Pancreas (tissue), 10 donors: ENCODE measurements around the gene SGCD. TPM values are rescaled to one million over a fixed set of nuclear protein-coding genes. Genes with fewer than 3 reads are reported as not detected.

ENCODE experiments used
- ATAC-seq, 4 donors: fragments of 200-7000 bp; cut with Tn5 transposase; one replicate each; pipeline versions ENCODE4 v1.8.0 to v1.9.1; 2020; ENCODE audit warnings: mild to moderate bottlenecking in 4 of 4, moderate library complexity in 4 of 4
- DNase-seq, 6 donors: peaks; one replicate each; pipeline ENCODE4 v3.0.0-alpha.2; 2020
- FAIRE-seq: peaks from 2 replicates; lab custom pipeline; 2012; peaks lifted over from hg19 to GRCh38; lab: Jason Lieb, UNC
- H3K27ac ChIP-seq, 4 donors: fragments of 200-600 bp; sonication (generic); 1 replicate in 3 of 4; 2 replicates in 1 of 4; pipeline versions ENCODE4 v1.5.0 to v1.8.0; 2020
- H3K27me3 ChIP-seq, 4 donors: fragments of 200-600 bp; one replicate each; pipeline ENCODE4 v1.8.0; 2021
- H3K36me3 ChIP-seq, 3 donors: fragments of 200-600 bp; sonication (generic) in 1 of 3; one replicate each; pipeline versions ENCODE4 v1.5.0 to v1.8.0; 2020 to 2021
- H3K4me1 ChIP-seq, 3 donors: fragments of 200-600 bp; one replicate each; pipeline ENCODE4 v1.8.0; 2021
- H3K4me3 ChIP-seq, 4 donors: fragments of 200-600 bp; sonication (generic) in 2 of 4; one replicate each; pipeline versions ENCODE4 v1.5.0 to v1.8.0; 2020 to 2021
- H3K9me3 ChIP-seq, 4 donors: fragments of 200-600 bp; one replicate each; pipeline ENCODE4 v1.8.0; 2021
- WGBS, 2 donors: extraction: QIAGEN DNeasy Blood & Tissue Kit; methylation state at CpG; one replicate each; pipeline ENCODE4 v1.1.7; 2013; 5-methylcytosine and 5-hydroxymethylcytosine counted together
- intact Hi-C, 3 donors: fragments of 100-400 bp; cut with DNase I; formaldehyde crosslinking; loops; one replicate each; pipeline versions ENCODE4 v1.11.1 to v1.14.2; 2022
- polyA plus RNA-seq, 2 donors: library from polyadenylated mRNA; stranded (reverse); fragments of 200-250 nt; gene quantifications; one replicate each; pipeline ENCODE4 v1.2.3, GENCODE V29; 2013
- total RNA-seq, 6 donors: library from RNA; stranded (reverse); fragmentation: NEBNext Ultra II Directional in 4 of 6; extraction: Animal tissue kit (Norgen Biotek cat#: 25700) in 4 of 6; gene quantifications; one replicate each; pipeline versions ENCODE4 v1.2.1 to v1.2.4, GENCODE V29; 2021 to 2023
- TF ChIP-seq, protein P1 (sequence below), 4 donors: fragments of 200-600 bp; sonication (generic) in 3 of 4; IDR thresholded peaks; one replicate each; pipeline versions ENCODE4 v1.5.0 to v1.8.0; 2021; ENCODE audit warnings: antibody characterized with exemption in 4 of 4
- donor health status: healthy with polysubstance abuse.
- donor health status: DM: no; HTN: no; CAD: no; lungs with moderate emphysema.
- donor health status: DM: no; HTN: no; CAD: no.
- donor health status: control.
- donor health status: control.
- donor health status: Bipolar disorder and iron deficiency.
- donor health status: DM: yes; HTN: yes; CAD: no.
- donor health status: DM: no; HTN: no; CAD: no.
- donor health status: DM: no; HTN: no; CAD: no.
- donor health status: DM: yes; HTN: yes; CAD: no.

The SGCD gene
- total and polyA plus RNA-seq, 8 donors: 0.11 to 1.9 (median 0.35) TPM

DNA sequence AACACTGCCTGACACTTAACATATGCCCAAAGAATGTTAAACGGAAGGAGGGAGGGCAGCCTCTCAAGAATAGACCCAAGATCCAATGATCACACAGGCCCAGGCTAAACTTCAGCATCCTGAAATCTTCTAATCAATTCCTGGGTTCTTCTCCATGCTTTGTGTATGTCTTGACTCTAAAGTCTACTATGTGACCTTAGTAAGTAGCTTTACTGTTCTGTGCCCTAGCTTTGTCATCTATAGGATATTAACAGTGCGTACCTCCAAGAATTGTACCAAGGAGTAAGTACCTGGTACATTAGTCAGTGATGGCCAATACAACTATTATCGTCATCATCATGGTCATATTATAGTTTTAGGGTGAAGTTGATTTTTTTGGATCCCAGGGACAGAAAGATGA, 96.6 kb downstream of the SGCD start:
- H3K36me3 ChIP-seq: no peaks in the 10 kb centered on the region
- ATAC-seq (no peak), DNase-seq (no peak), FAIRE-seq (no peak)
- H3K27ac ChIP-seq: no peak overlapping the region
- 46 to 54% methylated on average over 3 of the region's 3 CpGs for WGBS, 2 donors
- intact Hi-C loops: no loop called here
- no peaks in the 10 kb centered on the region for H3K9me3 ChIP-seq
- no peaks in the 10 kb centered on the region for H3K4me1 ChIP-seq
- TF ChIP-seq, protein P1, sequence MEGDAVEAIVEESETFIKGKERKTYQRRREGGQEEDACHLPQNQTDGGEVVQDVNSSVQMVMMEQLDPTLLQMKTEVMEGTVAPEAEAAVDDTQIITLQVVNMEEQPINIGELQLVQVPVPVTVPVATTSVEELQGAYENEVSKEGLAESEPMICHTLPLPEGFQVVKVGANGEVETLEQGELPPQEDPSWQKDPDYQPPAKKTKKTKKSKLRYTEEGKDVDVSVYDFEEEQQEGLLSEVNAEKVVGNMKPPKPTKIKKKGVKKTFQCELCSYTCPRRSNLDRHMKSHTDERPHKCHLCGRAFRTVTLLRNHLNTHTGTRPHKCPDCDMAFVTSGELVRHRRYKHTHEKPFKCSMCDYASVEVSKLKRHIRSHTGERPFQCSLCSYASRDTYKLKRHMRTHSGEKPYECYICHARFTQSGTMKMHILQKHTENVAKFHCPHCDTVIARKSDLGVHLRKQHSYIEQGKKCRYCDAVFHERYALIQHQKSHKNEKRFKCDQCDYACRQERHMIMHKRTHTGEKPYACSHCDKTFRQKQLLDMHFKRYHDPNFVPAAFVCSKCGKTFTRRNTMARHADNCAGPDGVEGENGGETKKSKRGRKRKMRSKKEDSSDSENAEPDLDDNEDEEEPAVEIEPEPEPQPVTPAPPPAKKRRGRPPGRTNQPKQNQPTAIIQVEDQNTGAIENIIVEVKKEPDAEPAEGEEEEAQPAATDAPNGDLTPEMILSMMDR (IDR thresholded peaks at IDR 0.05): no peak
- H3K4me3 ChIP-seq: no peak overlapping the region
- no peaks in the 10 kb centered on the region for H3K27me3 ChIP-seq

- Histone ChIP-seq H3K27me3 (no peaks in the 10 kb centered on the region), H3K9me3 (no peaks in the 10 kb centered on the region), H3K4me1 (no peaks in the 10 kb centered on the region), H3K27ac (no peak overlapping the region), H3K36me3 (no peaks in the 10 kb centered on the region), H3K4me3 (no peak overlapping the region)
- intact Hi-C loops: no loop called here
- no peak for FAIRE-seq
- 71 to 84% methylated on average over 4 of the region's 4 CpGs for WGBS, 2 donors
- ATAC-seq: no peak
- no peak for DNase-seq
- TF ChIP-seq, protein P1 (IDR thresholded peaks at IDR 0.05): no peak
These were observed 100.4 kb downstream of the SGCD start for GRCh38 chr5:156427315-156427714.

- ATAC-seq: no peak
- no peaks in the 10 kb centered on the region for H3K9me3 ChIP-seq
- no peak overlapping the region for H3K27ac ChIP-seq
- intact Hi-C loops: no loop called here
- FAIRE-seq: no peak
- no peaks in the 10 kb centered on the region for H3K36me3 ChIP-seq
- H3K4me3 ChIP-seq: no peak overlapping the region
- H3K27me3 ChIP-seq: no peaks in the 10 kb centered on the region
- TF ChIP-seq, protein P1 (IDR thresholded peaks at IDR 0.05): no peak
- no peaks in the 10 kb centered on the region for H3K4me1 ChIP-seq
- 77 to 88% methylated on average over 9 of the region's 9 CpGs for WGBS, 2 donors
- no peak for DNase-seq
These were observed 105.2 kb downstream of the SGCD start for GRCh38 chr5:156431956-156432829.

DNA sequence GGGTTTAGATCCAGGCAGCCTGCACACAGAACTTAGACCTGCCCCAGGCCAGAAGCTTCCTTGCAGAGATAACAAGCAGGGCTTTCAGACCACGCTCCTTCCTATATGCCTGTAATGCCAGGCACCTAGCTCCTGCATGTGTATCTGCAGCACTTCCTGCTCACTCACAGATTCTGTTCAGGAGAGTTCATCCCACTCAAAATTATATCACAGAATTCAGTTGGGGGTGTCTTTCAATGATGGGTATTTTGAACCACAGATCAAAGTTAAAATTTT, 105.8 kb downstream of the SGCD start:
- DNase-seq (no peak), ATAC-seq (no peak), FAIRE-seq (no peak)
- H3K4me3 ChIP-seq: no peak overlapping the region
- H3K36me3 ChIP-seq: no peaks in the 10 kb centered on the region
- no peaks in the 10 kb centered on the region for H3K4me1 ChIP-seq
- H3K9me3 ChIP-seq: no peaks in the 10 kb centered on the region
- TF ChIP-seq, protein P1 (IDR thresholded peaks at IDR 0.05): no peak
- intact Hi-C loops: no loop called here
- WGBS, 2 donors: 68 to 83% methylated on average over 1 of the region's 1 CpG
- no peak overlapping the region for H3K27ac ChIP-seq
- no peaks in the 10 kb centered on the region for H3K27me3 ChIP-seq

DNA sequence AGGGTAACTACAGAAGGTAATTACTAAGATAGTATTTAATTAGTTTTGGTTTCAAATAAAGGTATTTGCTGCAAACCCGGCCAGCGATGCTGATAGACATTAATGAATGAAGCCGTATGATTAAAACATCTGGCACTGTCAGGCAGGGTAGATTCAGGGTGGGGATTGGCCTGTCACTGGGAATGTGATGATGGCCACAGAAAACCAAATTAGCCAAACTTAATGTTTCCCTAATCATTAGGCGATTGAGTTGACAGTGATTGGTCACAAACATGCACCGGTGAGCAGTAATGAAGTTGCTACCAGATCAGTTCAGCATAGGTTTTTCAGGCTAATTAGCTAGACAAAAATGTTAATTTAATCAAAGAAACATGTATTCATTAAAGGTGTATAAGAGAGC, 107.5 kb downstream of the SGCD start:
- no peaks in the 10 kb centered on the region for H3K4me1 ChIP-seq
- no peaks in the 10 kb centered on the region for H3K9me3 ChIP-seq
- ATAC-seq (no peak), DNase-seq (no peak), FAIRE-seq (no peak)
- no peaks in the 10 kb centered on the region for H3K27me3 ChIP-seq
- intact Hi-C loops: no loop called here
- WGBS, 2 donors: 81 to 92% methylated on average over 5 of the region's 5 CpGs
- H3K36me3 ChIP-seq: no peaks in the 10 kb centered on the region
- TF ChIP-seq, protein P1 (IDR thresholded peaks at IDR 0.05): no peak
- H3K4me3 ChIP-seq: no peak overlapping the region
- H3K27ac ChIP-seq: no peak overlapping the region
